HG03457 (cell line): ENCODE measurements around the gene ANO9.
"Not testable (repeated sequence)": the region's sequence is repeated elsewhere in the genome, so short reads cannot be mapped to it uniquely, and the experiment has no call there.

Source experiments
- ATAC-seq: cut with Tn5 transposase; IDR thresholded peaks from one replicate; pipeline ENCODE4 v1.9.1; 2021; ENCODE audit warnings: moderate number of reproducible peaks; ENCODE audit not compliant: unreplicated experiment

The ANO9 gene

GRCh38 chr11:437228-437870, 4.5 kb downstream of the ANO9 start:
- no peak for ATAC-seq

GRCh38 chr11:434999-435740, 6.6 kb downstream of the ANO9 start:
- not testable (repeated sequence) for ATAC-seq

- no peak for ATAC-seq
Measured at GRCh38 chr11:434496-434895, 7.3 kb downstream of the ANO9 start.

GRCh38 chr11:433641-434040, 8.2 kb downstream of the ANO9 start:
- no peak for ATAC-seq

GRCh38 chr11:433111-433510, 8.7 kb downstream of the ANO9 start:
- ATAC-seq: no peak

- no peak for ATAC-seq
Measured at GRCh38 chr11:432501-433100, 9.2 kb downstream of the ANO9 start.

GRCh38 chr11:431921-432320, 9.9 kb downstream of the ANO9 start:
- no peak for ATAC-seq

GRCh38 chr11:429931-430456, 11.8 kb downstream of the ANO9 start:
- ATAC-seq: no peak

- no peak for ATAC-seq
Measured at GRCh38 chr11:429391-429790, 12.4 kb downstream of the ANO9 start.

GRCh38 chr11:428295-428694, 13.5 kb downstream of the ANO9 start:
- no peak for ATAC-seq

GRCh38 chr11:426851-427250, 15.0 kb downstream of the ANO9 start:
- no peak for ATAC-seq

GRCh38 chr11:425301-425700, 16.5 kb downstream of the ANO9 start:
- ATAC-seq: no peak

- not testable (repeated sequence) for ATAC-seq
Measured at GRCh38 chr11:424766-425165, 17.0 kb downstream of the ANO9 start.

- no peak for ATAC-seq
Measured at GRCh38 chr11:424232-424631, 17.6 kb downstream of the ANO9 start.

GRCh38 chr11:422249-422656, 19.6 kb downstream of the ANO9 start:
- no peak for ATAC-seq

- ATAC-seq: no peak
Measured at GRCh38 chr11:420911-421321, 20.9 kb downstream of the ANO9 start.

- ATAC-seq: no peak
Measured at GRCh38 chr11:420054-420910, 21.5 kb downstream of the ANO9 start.

GRCh38 chr11:419248-420005, 22.4 kb downstream of the ANO9 start:
- no peak for ATAC-seq

GRCh38 chr11:418343-419247, 23.2 kb downstream of the ANO9 start:
- no peak for ATAC-seq
